GM21526 (cell line): ENCODE data around the gene PELI2.
A peak's percentile ranks its signal among the peaks of the same experiment; 100 is the strongest.

Source experiments
- ATAC-seq: cut with Tn5 transposase; IDR thresholded peaks from one replicate; pipeline ENCODE4 v1.9.1; 2021; ENCODE audit warnings: moderate library complexity; ENCODE audit not compliant: unreplicated experiment, low FRiP score

The PELI2 gene

GRCh38 chr14:56118611-56119181 lies 485 bp downstream of the PELI2 start:
- peak; percentile 18 for ATAC-seq

GRCh38 chr14:56119201-56119981 lies 1.2 kb downstream of the PELI2 start:
- ATAC-seq: no peak

- ATAC-seq: no peak
Measured at GRCh38 chr14:56120091-56120691, 2.0 kb downstream of the PELI2 start.

DNA sequence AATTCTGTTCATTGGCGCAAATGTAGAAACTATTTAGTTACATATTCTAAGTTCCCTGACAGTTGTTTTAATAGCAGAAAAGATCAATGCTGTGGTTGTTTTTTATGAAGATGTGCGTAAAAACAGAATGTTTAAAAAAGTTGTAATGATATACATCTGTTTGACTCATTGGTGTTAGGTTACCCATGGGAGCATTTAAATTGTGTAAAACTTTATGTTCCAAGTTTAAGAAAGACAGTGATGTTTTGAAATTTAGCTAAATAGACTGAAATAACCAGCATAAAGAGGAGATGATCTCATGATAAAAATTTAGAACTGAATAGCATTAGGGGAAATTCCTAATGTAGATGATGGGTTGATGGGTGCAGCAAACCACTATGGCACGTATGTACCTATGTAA lies 3.6 kb downstream of the PELI2 start:
- ATAC-seq: no peak

- ATAC-seq: no peak
Measured at GRCh38 chr14:56122301-56122700, 4.1 kb downstream of the PELI2 start.

GRCh38 chr14:56124327-56124726 lies 6.1 kb downstream of the PELI2 start:
- no peak for ATAC-seq

- no peak for ATAC-seq
Measured at GRCh38 chr14:56125772-56126636, 7.8 kb downstream of the PELI2 start.

DNA sequence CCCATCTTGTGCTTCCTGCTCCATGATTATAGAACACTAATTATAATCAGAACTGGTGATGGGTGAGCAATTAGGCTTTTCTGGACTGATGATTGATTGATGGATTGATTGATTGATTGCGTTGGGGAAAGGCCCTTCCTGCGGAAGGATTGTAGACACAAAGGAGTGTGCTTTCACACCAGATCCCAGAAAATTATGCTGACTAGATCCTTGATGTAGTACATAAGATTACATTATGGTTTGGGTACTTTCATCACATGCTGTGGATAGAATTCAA lies 8.4 kb downstream of the PELI2 start:
- no peak for ATAC-seq

- no peak for ATAC-seq
Measured at GRCh38 chr14:56127156-56127555, 8.9 kb downstream of the PELI2 start.

DNA sequence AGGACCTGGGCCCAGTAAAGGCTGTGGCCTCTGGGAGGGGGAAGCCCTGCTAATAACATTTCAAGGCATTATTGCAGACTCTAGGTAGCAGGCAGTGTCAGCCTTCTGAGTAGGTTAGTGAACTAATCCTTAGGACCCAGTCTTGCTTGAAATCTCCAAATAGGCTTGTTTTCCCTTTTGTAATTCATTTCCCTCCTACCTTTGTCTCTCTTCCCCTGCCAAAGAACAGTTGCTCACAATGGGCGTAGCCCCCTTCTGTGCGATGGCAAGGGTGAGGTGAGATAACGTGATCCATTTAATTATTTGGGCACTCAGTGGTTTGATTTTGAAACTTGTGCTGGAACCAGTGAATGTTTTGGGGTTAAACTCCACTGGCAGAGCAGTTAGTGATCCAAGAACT lies 10.9 kb downstream of the PELI2 start:
- no peak for ATAC-seq

- no peak for ATAC-seq
Measured at GRCh38 chr14:56129933-56130332, 11.7 kb downstream of the PELI2 start.

DNA sequence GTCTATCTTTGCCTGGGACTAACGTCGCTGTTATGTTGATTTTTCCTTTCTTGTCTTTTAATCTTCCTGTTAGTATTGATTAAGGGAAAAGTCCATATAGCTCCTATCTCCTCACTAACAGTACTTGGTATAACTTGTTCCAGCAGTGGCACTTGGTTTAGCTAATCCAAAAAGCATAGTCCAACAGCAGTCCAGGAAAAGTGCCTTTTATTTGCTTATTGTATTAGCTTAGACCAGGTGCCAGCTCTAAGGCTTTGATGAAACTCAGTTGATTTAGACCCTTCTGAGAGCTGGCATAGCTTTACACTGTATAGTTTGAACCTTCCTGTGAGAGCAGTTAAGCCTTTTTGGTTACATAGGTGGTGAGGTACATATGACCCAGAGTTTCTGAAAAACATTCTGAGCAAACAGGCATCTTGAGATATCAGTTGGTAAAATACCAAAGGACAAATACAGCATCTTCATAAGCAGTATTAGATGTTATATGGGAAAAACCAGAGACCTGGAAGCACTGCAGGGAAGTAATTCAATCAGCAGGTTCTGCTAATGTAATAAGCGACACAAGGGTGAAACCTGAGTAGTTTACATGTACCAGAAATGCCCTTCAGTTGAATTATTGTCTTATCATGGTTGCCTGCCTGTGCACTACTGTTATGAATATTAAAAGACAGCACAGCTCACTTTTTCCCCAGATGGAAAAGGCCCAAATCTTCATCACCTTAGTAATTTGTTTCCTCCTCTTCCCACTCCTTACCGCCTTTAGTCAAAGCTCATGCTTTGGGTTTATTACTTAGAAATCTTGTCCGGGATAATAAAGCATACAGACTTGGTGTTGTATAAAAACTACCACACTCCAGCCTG lies 13.0 kb downstream of the PELI2 start:
- no peak for ATAC-seq

DNA sequence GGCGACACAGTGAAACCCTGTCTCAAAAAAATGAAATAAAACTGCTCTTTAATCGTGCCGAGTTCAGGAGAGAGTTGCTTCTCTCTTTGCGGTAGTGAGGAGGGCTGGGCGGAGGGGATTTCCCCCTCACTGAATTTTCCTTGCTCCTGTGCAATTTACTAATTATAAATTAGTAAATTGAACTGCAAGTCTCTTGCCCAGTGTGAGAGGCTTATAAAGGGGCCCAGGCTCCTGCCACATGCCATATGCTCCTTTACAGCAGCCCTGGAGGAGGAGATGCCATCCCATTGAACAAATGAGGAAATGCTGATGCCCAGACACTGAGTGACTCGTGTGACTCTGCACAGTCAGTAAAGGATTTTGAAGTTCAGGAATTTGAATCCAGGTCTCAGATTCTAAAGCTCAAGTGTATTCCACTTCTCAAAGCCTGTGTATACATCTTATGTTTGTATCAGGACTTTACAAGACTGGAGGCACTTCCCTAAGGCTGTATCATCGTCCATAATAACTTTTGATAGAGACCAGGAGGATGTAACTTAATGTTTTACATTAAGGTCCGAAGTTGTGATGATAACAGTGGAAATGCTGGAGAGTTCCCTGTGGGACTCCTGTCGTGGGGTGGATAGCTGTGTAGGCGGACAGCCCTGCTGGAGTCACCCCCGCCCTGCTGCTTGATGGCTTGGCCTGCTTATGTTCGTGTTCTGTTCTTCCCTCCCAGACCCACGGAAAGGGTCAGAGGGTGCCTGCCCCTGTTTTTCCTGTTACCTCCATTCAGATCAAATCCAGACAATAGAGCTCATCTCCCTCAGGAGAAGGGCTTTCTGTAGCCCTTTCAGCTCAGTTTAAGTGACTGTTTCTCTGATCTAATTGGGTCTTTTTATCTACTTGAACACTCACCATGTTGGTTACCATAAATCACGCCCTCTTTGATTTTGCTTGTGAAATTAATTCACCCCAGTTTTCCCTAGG lies 13.9 kb downstream of the PELI2 start:
- no peak for ATAC-seq

GRCh38 chr14:56133547-56133946 lies 15.3 kb downstream of the PELI2 start:
- no peak for ATAC-seq

GRCh38 chr14:56135001-56135400 lies 16.8 kb downstream of the PELI2 start:
- ATAC-seq: no peak

GRCh38 chr14:56135668-56136067 lies 17.5 kb downstream of the PELI2 start:
- no peak for ATAC-seq

GRCh38 chr14:56136571-56137452 lies 18.6 kb downstream of the PELI2 start:
- ATAC-seq: no peak

DNA sequence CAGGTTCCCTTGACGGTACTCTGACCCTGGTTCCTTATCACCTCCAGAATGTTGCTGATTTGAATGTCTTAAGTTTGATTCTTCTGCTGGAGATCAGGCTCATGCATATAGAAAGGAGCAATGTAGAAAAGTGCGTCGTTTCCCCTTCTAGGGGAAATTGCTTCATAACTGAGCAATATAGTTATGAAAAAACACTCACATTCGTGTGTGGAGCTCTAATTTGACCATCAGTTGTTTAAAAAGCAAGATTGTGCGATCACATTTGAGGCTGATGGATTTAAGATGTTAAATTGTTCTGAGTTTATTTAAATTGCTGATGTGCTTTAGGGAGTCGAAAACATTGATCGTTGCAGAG lies 19.2 kb downstream of the PELI2 start:
- no peak for ATAC-seq
